GM12801 (cell line): ENCODE measurements around the gene SMOC2.

ENCODE experiments used
- CTCF ChIP-seq: IDR thresholded peaks from one replicate; pipeline ENCODE4 v1.5.1; 2011; ENCODE audit warnings: control low read depth; ENCODE audit not compliant: insufficient read length; ENCODE audit errors: extremely low read depth

The SMOC2 gene

GRCh38 chr6:168698923-168699322 lies 257.9 kb downstream of the SMOC2 start:
- no peak for TF ChIP-seq CTCF

GRCh38 chr6:168699631-168700295 lies 258.8 kb downstream of the SMOC2 start:
- TF ChIP-seq CTCF: no peak

GRCh38 chr6:168700880-168701279 lies 259.9 kb downstream of the SMOC2 start:
- no peak for TF ChIP-seq CTCF

GRCh38 chr6:168703990-168704389 lies 263.0 kb downstream of the SMOC2 start:
- TF ChIP-seq CTCF: no peak

GRCh38 chr6:168704678-168705077 lies 263.7 kb downstream of the SMOC2 start:
- TF ChIP-seq CTCF: no peak

- no peak for TF ChIP-seq CTCF
Observed at GRCh38 chr6:168706471-168707177, 265.6 kb downstream of the SMOC2 start.

- TF ChIP-seq CTCF: no peak
Observed at GRCh38 chr6:168708526-168708925, 267.5 kb downstream of the SMOC2 start.
